ENCODE results near the gene PPARD.

The PPARD gene

DNA sequence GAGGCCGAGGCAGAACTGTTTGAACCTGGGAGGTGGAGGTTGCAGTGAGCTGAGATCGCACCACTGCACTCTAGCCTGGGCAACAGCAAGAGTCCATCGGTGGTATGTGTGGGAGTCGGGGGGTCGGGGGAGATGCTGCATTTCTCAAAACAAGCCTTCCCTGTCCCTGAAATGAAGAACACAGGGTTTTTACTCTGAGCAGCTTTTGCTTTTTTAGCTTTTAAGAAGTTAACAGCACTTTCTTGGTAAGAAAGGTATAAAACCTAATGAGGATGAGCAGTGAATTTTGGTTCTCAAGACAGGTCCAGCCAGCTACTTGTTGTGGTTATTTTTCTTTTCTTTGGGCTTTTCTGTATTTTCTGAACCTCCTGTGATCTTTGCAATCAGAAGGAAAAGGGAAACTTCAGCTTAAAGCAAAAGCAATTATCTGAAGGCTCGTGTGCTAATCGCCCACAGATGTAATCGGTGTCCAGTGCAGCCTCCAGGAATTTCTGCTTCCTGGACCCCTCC is 129.5 kb downstream of the PPARD start:
- no peak for DNase-seq (ENCODE audit: low spot score)

DNA sequence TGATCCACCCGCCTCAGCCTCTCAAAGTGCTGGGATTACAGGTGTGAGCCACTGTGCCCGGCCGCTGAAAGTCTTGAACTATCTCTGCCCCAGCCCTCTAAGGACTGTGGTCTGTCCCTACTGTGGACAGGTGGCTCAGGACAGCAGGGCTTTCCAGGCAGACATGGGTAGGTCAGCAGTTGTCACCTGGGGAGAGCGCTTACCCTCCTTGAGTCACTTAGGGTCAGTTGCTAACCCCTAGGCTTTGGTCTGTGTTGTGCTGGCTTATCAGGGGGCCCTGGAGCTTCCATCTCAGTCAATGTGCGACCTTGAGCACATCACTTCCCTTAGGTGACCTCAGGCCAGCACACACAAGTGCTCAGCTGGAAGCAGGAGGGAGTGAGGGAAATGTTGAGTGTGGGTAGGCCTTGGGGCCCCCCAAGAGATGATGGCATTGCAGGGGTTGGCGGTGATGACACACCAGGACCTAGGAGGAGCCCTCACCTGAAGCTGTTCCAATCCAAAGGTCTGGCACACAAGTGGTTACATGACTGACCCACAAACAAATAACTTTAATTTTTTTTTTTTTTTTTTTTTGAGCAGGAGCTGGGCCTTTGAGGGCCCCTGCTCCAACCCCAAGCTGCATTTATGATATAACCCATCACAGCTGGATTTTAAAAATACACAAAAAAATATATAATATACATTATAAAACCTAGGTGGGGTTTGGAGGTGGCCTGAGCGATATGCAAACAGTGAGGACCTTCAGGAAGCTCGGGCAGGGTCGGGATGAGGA is 130.9 kb downstream of the PPARD start:
- DNase-seq (ENCODE audit: low spot score) = no peak

DNA sequence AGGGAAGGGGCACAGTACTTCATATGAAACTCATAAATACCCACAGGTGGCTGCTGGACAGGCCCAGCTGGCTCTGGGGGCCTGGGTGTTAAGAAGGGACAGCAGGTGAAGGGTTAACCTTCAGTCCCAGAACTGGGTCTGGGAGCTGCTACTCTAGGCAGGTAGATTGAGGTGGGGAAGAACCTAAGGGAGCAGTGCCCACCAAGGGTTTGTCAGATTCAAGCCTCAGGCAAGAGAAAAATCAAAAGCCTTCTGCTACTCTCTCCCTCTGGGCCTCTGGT is 131.4 kb downstream of the PPARD start:
- DNase-seq (ENCODE audit: low spot score) = no peak

DNA sequence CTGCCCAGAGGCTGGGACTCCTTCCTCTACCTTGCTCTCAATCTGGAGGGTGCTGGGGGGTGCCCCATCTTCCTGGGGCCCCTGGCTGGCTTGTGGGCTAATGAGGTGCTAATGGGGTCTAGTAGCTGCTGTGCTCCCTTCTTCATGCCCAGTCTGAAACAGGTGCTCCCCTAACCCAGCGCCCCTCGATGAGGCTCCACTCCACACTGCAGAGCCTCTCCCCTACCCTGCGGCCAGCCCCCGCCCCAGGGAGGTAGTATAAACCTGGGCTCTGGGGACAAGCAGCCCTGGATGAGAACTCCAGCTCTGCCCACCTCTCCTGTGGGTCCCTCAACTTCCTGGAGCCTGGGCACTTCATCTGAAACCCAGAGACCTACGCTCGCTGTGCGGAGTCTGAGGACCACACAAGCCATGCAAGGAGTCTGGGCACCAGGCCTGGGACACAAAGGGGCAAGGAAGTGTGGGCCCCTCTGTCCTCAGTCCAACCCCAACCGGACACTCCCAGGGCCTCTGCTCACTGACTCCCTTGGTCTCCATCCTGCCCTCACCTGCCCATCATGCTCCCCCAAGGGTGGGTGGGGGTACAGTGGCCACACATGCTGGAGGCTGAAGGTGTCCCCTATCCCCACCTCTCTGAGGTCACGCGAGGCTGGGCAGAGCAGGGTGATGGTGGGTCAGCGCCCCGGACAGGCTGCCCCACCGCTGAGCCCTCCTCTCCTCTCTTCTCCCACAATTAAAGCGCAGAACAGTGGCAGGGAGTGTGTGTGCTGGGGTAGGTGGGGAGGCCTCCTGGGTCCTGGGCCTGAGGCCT is 132.0 kb downstream of the PPARD start:
- no peak for DNase-seq (ENCODE audit: low spot score)

DNA sequence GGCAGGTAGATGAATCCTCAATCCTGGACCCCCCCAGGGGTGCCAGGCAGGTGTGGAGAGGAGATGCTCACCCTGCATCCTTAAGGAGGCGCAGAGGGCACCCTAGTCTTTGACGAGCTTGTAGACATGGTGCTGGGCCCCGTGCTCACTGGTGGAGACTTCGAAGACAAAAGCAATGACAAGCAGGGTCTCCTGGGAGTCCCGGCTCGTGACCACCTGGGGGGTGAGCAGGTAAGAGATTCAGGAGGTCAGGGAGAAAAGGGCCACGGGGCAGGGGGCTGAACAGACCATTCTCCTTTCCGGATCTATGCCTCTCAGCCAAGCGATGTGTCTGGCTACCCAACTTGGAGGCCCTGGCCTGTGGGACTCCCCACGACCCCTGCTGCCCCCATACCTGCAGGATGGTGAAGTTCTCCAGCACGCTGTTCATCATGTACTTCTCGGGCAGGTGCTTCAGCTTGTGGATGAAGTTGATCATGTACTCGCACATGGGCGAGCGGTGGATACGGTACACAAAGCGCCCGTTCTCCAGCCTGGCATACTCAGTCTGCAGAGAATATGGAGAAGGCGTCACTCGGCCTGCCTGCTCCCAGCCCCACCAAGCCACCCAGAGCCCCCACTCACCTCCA is 132.7 kb downstream of the PPARD start:
- DNase-seq (ENCODE audit: low spot score) = no peak

DNA sequence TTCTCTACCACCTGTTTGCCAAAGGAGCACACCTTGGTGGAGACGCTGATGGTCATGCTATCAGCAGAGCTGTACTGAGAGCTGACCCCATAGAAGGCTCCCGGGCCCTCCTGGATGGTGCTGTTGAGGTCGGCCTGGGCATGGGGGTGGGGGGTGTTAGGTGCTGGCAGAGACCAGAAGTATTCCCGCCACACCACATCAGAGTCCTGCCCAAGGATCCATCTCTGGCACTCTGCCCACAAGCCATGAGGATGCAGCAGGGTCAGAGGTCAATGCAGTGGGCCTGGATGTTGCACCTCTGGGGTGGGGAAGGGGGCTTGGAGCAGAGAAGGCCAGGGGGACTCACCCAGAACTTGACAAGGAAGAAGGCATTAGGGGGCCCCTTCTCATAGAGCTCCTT is 133.2 kb downstream of the PPARD start:
- DNase-seq (ENCODE audit: low spot score) = no peak

DNA sequence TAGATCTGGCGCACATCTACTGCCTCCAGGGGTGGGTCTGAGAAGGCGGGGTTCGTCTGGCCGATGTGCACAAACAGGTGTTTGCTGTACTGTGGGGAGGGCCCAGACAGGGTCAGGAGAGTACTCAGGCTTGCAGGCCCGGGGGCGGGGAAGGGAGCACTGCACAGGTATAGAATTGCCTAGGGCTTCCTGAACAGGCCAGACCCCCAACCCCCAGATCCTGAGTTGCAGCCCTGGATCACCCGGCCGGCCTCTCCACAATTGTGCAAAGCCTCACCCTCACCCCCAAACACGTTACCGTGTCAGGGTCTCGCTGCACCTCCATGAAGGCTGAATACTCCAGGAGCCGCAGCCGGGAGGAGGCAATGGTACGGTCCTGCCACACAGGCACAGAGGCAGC is 133.6 kb downstream of the PPARD start:
- DNase-seq (ENCODE audit: low spot score) = no peak

DNA sequence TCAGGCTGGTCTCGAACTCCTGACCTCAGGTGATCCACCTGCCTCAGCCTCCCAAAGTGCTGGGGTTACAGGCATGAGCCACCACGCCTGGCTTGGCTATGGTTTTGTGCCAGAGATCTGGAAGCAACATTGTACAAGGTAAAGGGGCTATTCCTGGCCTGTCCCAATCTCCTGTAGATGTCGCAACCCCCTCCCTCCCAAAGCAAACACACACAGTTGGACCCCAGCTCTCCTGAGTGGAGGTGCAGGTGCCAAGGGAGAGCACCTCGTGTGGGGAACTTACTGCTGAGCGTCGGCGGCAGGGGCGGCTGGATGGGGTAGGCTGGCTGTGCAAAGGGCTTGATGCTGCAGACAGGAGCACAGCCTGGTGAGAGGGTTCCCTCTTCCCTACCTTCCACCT is 134.7 kb downstream of the PPARD start:
- no peak for DNase-seq (ENCODE audit: low spot score)

Data from hepatic stellate cell (primary cell).